ENCODE data around the gene MXRA8.

DNA sequence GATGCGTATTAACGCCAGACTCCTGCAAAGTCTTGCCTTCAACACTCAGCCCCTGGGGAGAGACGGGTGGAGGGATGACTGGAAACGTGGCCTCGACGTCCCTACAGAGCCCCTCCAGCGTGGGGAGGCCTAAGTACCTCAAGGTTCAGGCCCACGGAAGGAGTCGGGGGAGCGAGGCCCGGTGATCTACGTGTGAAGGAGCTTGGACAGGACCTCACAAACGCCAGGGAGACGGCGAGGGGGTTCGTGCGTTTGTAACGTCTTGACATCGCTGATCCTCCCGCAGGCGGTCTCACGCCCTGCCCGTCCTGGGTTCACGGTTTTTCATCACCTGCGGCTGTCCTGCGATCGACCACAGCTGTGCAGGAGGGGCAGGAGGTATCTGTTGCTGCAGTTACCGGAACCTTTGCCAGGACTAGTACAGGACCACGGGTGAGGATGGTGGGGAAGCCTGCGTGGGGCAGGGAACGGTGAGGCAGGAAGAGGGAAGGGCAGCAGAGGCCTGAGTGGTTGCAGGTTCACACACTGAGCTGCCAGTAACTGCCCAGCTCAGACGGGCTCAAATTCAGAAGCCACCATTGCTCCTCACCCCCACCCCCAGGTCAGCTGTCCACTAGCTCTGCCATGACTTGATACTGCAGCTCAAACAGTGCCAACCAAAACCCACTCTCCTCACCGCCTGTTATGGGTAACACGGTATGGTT, 41.7 kb upstream of the MXRA8 start:
- TF ChIP-seq YY1 (IDR thresholded peaks at IDR 0.05; ENCODE audit: insufficient read depth, insufficient read length), result no peak
- no peak for TF ChIP-seq ZNF274 (IDR thresholded peaks at IDR 0.05; ENCODE audit: low read depth, low read length)
- TF ChIP-seq SUZ12 (IDR thresholded peaks at IDR 0.05; ENCODE audit: extremely low read depth, insufficient read depth, insufficient read length), result no peak

Data from NT2/D1 (cell line).